K562 (cell line): ENCODE data around the gene KEL. TPM values are rescaled to one million over a fixed set of nuclear protein-coding genes. Genes with fewer than 3 reads are reported as not detected.

Experiments used
- ARNT ChIP-seq, 2 experiments: fragments of 450-650 bp; IDR thresholded peaks; 2 replicates each; pipeline ENCODE4 v1.6.1; 2016; ENCODE audit warnings: mild to moderate bottlenecking in 1 of 2
- ASH1L ChIP-seq: fragments of 450-650 bp; IDR thresholded peaks from 2 replicates; pipeline ENCODE4 v1.6.1; 2018; ENCODE audit warnings: borderline replicate concordance, mild to moderate bottlenecking, low read depth; ENCODE audit not compliant: partially characterized antibody
- CREB3 ChIP-seq: fragments of 450-650 bp; conservative IDR thresholded peaks from 2 replicates; pipeline ENCODE4 v1.6.1; 2016; ENCODE audit warnings: missing genetic modification characterization, low read depth, mild to moderate bottlenecking, missing compliant biosample characterization, moderate library complexity
- DIDO1 ChIP-seq: fragments of 450-650 bp; IDR thresholded peaks from 2 replicates; pipeline ENCODE4 v1.6.1; 2016; ENCODE audit warnings: low read depth, missing biosample characterization, missing genetic modification characterization
- EHMT2 ChIP-seq: fragments of 450-650 bp; IDR thresholded peaks from 2 replicates; pipeline ENCODE4 v1.6.1; 2018; ENCODE audit warnings: antibody characterized with exemption
- FOXJ3 ChIP-seq: sonication (generic); formaldehyde crosslinking; IDR thresholded peaks from 2 replicates; pipeline ENCODE4 v1.4.0; 2020; ENCODE audit warnings: mild to moderate bottlenecking, missing genetic modification reagents
- HNRNPL ChIP-seq: fragments of 200-400 bp; formaldehyde crosslinking; IDR thresholded peaks from 2 replicates; pipeline ENCODE4 v1.6.1; 2017; ENCODE audit warnings: low read depth, mild to moderate bottlenecking, low read length
- MITF ChIP-seq: IDR thresholded peaks from 2 replicates; pipeline ENCODE4 v1.6.1; 2014; ENCODE audit warnings: antibody characterized with exemption
- MTA1 ChIP-seq: fragments of 450-650 bp; IDR thresholded peaks from 2 replicates; pipeline ENCODE4 v1.6.1; 2017; ENCODE audit warnings: borderline replicate concordance
- SETDB1 ChIP-seq: IDR thresholded peaks from one replicate; pipeline ENCODE4 v1.6.1; 2012; ENCODE audit warnings: low read length, control low read depth, inconsistent platforms
- SOX6 ChIP-seq: fragments of 450-650 bp; IDR thresholded peaks from 2 replicates; pipeline ENCODE4 v1.6.1; 2014; ENCODE audit warnings: mild to moderate bottlenecking
- ZBTB11 ChIP-seq, 3 experiments: fragments of 200-800 bp in 1 of 3; fragments of 250-450 bp in 1 of 3; fragments of 450-650 bp in 1 of 3; sonication (Bioruptor Pico) in 1 of 3; sonication (Bioruptor generic) in 1 of 3; formaldehyde crosslinking in 1 of 3; IDR thresholded peaks; 2 replicates each; pipeline versions ENCODE4 v1.6.1 to v1.8.0; 2016 to 2022; ENCODE audit warnings: mild to moderate bottlenecking in 2 of 3, missing genetic modification characterization in 2 of 3, missing compliant biosample characterization in 1 of 3, moderate library complexity in 1 of 3
- ZFP1 ChIP-seq: fragments of 450-650 bp; formaldehyde crosslinking; IDR thresholded peaks from 2 replicates; pipeline ENCODE4 v1.4.0; 2020; ENCODE audit warnings: mild to moderate bottlenecking, mixed read lengths
- ZNF140 ChIP-seq: fragments of 250-450 bp; sonication (Bioruptor Pico); IDR thresholded peaks from 2 replicates; pipeline ENCODE4 v1.8.0; 2021; ENCODE audit warnings: moderate library complexity, mild to moderate bottlenecking, inconsistent platforms
- ZNF518B ChIP-seq: fragments of 250-450 bp; sonication (Bioruptor Pico); IDR thresholded peaks from 2 replicates; pipeline ENCODE4 v1.5.0; 2021; ENCODE audit warnings: mild to moderate bottlenecking, moderate library complexity
- polyA plus RNA-seq, 8 experiments: library from polyadenylated mRNA; depleted of rRNA in 4 of 8; stranded (reverse) in 5 of 8; unstranded in 3 of 8; fragments of >200 nt; fragmentation: Nextera tagmentation in 2 of 8; fragmentation: Illumina TruSeq in 1 of 8; extraction: Ambion mirVana in 2 of 8; extraction: Trizol in 1 of 8; gene quantifications; 2 replicates each; pipeline versions ENCODE4 v1.2.1 to v1.2.3, GENCODE V29; 2011 to 2014; ENCODE audit warnings: inconsistent platforms in 1 of 8, missing spikeins in 1 of 8
- total RNA-seq, 7 experiments: library from RNA; depleted of rRNA in 6 of 7; stranded (reverse); fragments of >200 nt in 6 of 7; fragmentation: Illumina TruSeq in 2 of 7; extraction: Trizol in 2 of 7; gene quantifications; 2 replicates each; pipeline versions ENCODE4 v1.2.1 to v1.2.3, GENCODE V29; 2011 to 2021; ENCODE audit warnings: low replicate concordance in 1 of 7

Gene KEL
- total and polyA plus RNA-seq, 9 of the 15 experiments (the other 6 are each of a cell fraction or from before 2014, with no cell fraction given), result 9.0 to 47.4 (median 22.2) TPM

DNA sequence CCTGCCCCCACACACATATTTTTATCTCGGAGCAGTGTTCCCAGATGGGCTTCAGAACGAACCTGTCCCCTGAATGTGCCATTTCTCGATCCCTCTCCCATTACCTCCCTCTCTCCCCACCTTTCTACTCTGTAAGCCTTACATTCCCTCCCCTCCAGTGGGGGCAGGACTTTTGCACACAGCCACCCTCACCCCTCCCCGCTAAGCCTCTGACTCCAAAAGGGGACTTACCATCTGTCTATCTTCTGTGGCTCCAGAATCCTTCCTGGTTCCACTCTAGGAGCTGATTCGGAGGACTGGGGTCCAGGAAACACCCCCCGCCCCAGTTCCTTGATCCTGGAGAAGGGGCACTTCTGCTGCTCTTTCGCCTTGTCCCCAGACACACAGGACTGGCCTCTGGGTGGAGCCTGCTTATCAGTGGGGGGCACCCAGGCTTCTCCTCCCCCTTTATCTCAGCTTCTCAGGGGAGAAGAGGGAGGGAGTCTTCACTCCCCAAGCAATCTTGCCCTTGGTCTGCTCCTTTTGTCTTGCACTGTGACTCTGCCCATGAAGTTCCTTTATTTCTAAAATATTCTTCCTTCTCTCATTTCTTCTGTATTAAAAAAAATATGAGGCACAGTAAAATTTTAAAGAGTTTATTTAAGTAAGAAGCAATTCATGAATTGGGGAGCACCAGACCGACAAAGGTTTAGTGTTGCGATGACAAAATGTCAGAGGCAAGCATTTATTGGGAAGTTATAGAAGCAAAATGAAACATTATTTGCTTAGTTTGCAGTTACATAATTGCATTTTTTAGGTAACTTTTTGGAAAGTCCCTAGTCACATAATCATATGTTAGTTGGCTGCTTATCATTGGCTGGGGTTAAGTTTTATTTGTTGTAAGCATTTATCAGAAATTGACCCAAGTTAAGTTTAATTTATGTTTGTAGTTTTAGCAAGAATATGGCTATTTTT, at the start of gene KEL (continued):
- TF ChIP-seq ZBTB11 (CRISPR knock-in tag; IDR thresholded peaks at IDR 0.05) (peak in 1 of 3 experiments; percentile 57; a peak in 1 of 6 replicates), ARNT (IDR thresholded peaks at IDR 0.05) (peak; percentile 61 to 76; a peak in 2 of 4 replicates), SOX6 (peak; percentile 89), CREB3 (tag) (0 out of 2 replicates have a peak, but pooled peaks have one; percentile 34), HNRNPL (no peak), ZNF518B (no peak), FOXJ3 (no peak), MTA1 (peak; percentile 66), ZFP1 (CRISPR knock-in tag) (no peak), ASH1L (peak; percentile 18), ZNF140 (CRISPR knock-in tag) (no peak), MITF (no peak), SETDB1 (no peak), EHMT2 (peak; percentile 5; the same call in 1 of the 2 replicates), DIDO1 (tag) (0 out of 2 replicates have a peak, but pooled peaks have one; percentile 17)
